Endothelial cell of umbilical vein (primary cell): ENCODE results near the gene BSG. TPM values are rescaled to one million over a fixed set of nuclear protein-coding genes. Genes with fewer than 3 reads are reported as not detected.

ENCODE experiments used
- BruUV-seq: library from RNA; stranded (reverse); fragments of 400-500 nt; replicated peaks from 2 replicates; lab custom pipeline; 2021; lab: Mats Ljungman, UMichigan
- CTCF ChIA-PET: fragments of 300-600, 350-600 bp; sonication (Branson Sonifier 250); formaldehyde crosslinking; loops from one replicate; lab custom pipeline; 2021; ENCODE audit warnings: antibody characterized with exemption, inconsistent platforms; lab: Charles Lee
- POLR2A ChIA-PET: fragments of 300-600, 350-600 bp; sonication (Branson Sonifier 250); formaldehyde crosslinking; loops from one replicate; lab custom pipeline; 2021; ENCODE audit warnings: antibody characterized with exemption, inconsistent platforms; lab: Charles Lee
- DNase-seq: peaks from one replicate; pipeline ENCODE4 v3.0.0-alpha.2; 2011; ENCODE audit warnings: low read depth, low spot score
- FAIRE-seq: peaks from 2 replicates; lab custom pipeline; 2011; peaks lifted over from hg19 to GRCh38; lab: Jason Lieb, UNC
- H2AFZ ChIP-seq: 2 replicates; pipeline ENCODE4 v1.6.0; 2012; ENCODE audit warnings: low read depth, low read length, control low read depth, inconsistent platforms
- H3K27ac ChIP-seq: 2 replicates; pipeline ENCODE4 v1.5.1; 2011; ENCODE audit warnings: low read depth, mild to moderate bottlenecking, control low read depth, low read length, moderate library complexity; ENCODE audit not compliant: insufficient read depth
- H3K27me3 ChIP-seq, 2 experiments: 2 replicates each; pipeline versions ENCODE4 v1.6.0 to v1.6.1; 2011; ENCODE audit warnings: low read length in 2 of 2, mixed read lengths in 1 of 2; ENCODE audit not compliant: control insufficient read depth in 2 of 2, insufficient read depth in 2 of 2
- H3K36me3 ChIP-seq, 2 experiments: 2 replicates in 1 of 2; 3 replicates in 1 of 2; pipeline ENCODE4 v1.5.1; 2011; ENCODE audit warnings: low read length in 2 of 2, mild to moderate bottlenecking in 1 of 2, moderate library complexity in 1 of 2; ENCODE audit not compliant: control insufficient read depth in 2 of 2, insufficient read depth in 2 of 2; ENCODE audit errors: extremely low read depth in 1 of 2
- H3K4me1 ChIP-seq: 3 replicates; pipeline ENCODE4 v1.5.1; 2011; ENCODE audit warnings: mild to moderate bottlenecking, low read length; ENCODE audit not compliant: control insufficient read depth, insufficient read depth; ENCODE audit errors: extremely low read depth
- H3K4me2 ChIP-seq: 2 replicates; pipeline ENCODE4 v1.6.1; 2011; ENCODE audit warnings: low read length, control low read depth, mixed read lengths; ENCODE audit not compliant: insufficient read depth
- H3K4me3 ChIP-seq, 3 experiments: fragments of 200-600 bp in 1 of 3; sonication (generic), shearing (Covaris generic) in 1 of 3; replicated peaks in 1 of 3; 2 replicates each; pipeline ENCODE4 v1.5.1; 2011 to 2016; ENCODE audit warnings: control low read depth in 3 of 3, low read length in 3 of 3, mild to moderate bottlenecking in 2 of 3, inconsistent platforms in 1 of 3, low read depth in 1 of 3, moderate library complexity in 1 of 3; ENCODE audit not compliant: insufficient read depth in 1 of 3
- H3K79me2 ChIP-seq: 2 replicates; pipeline ENCODE4 v1.6.0; 2012; ENCODE audit warnings: low read length, inconsistent platforms; ENCODE audit not compliant: control insufficient read depth, insufficient read depth
- H3K9ac ChIP-seq: replicated peaks from 2 replicates; pipeline ENCODE3; 2011; ENCODE audit warnings: low read length, control low read depth; ENCODE audit not compliant: insufficient read depth; ENCODE audit errors: extremely low read depth
- H3K9me1 ChIP-seq: replicated peaks from 3 replicates; pipeline ENCODE4 v1.6.0; 2011; ENCODE audit warnings: mild to moderate bottlenecking, low read length; ENCODE audit not compliant: control insufficient read depth, insufficient read depth; ENCODE audit errors: extremely low read depth
- H3K9me3 ChIP-seq: replicated peaks from 2 replicates; pipeline ENCODE4 v1.5.1; 2012; ENCODE audit warnings: low read length, inconsistent platforms; ENCODE audit not compliant: control insufficient read depth, insufficient read depth
- H4K20me1 ChIP-seq: replicated peaks from 2 replicates; pipeline ENCODE3; 2011; ENCODE audit warnings: mild to moderate bottlenecking, low read length; ENCODE audit not compliant: control insufficient read depth, insufficient read depth; ENCODE audit errors: extremely low read depth
- EZH2 ChIP-seq: IDR thresholded peaks from 2 replicates; pipeline ENCODE4 v1.6.1; 2012; ENCODE audit warnings: borderline replicate concordance, low read depth, mild to moderate bottlenecking, moderate library complexity, low read length, inconsistent platforms; ENCODE audit not compliant: severe bottlenecking
- FOS ChIP-seq: IDR thresholded peaks from 2 replicates; pipeline ENCODE4 v1.6.1; 2011; ENCODE audit warnings: mild to moderate bottlenecking, low read length, moderate library complexity, borderline replicate concordance; ENCODE audit not compliant: insufficient read depth
- GATA2 ChIP-seq: IDR thresholded peaks from 2 replicates; pipeline ENCODE4 v1.7.0; 2011; ENCODE audit warnings: low read depth, mild to moderate bottlenecking, moderate library complexity, mixed read lengths, low read length; ENCODE audit not compliant: insufficient read length, insufficient read depth
- JUN ChIP-seq: IDR thresholded peaks from 2 replicates; pipeline ENCODE4 v1.6.1; 2011; ENCODE audit warnings: borderline replicate concordance, low read depth; ENCODE audit not compliant: insufficient read length, insufficient read depth
- MAX ChIP-seq: IDR thresholded peaks from 2 replicates; pipeline ENCODE4 v1.6.1; 2011; ENCODE audit not compliant: insufficient read depth, insufficient read length
- MYC ChIP-seq: IDR thresholded peaks from one replicate; pipeline ENCODE4 v1.6.1; 2011; ENCODE audit warnings: mild to moderate bottlenecking, low read depth, low read length
- POLR2A ChIP-seq: IDR thresholded peaks from 2 replicates; pipeline ENCODE4 v1.6.1; 2012; ENCODE audit warnings: low read depth, mild to moderate bottlenecking, control low read depth, low read length
- POLR2AphosphoS5 ChIP-seq: IDR thresholded peaks from 2 replicates; pipeline ENCODE4 v1.6.1; 2012; ENCODE audit warnings: low read depth, mild to moderate bottlenecking, control low read depth, low read length, moderate library complexity; ENCODE audit not compliant: insufficient read depth
- dilution Hi-C: fragments of 300-500 bp; cut with MboI; formaldehyde crosslinking; loops from one replicate; pipeline ENCODE4 v1.15.0; 2019; ENCODE audit warnings: low sequenced_read_pairs; ENCODE audit not compliant: extremely low pct_ligation_motif_present
- intact Hi-C: fragments of 100-400 bp; cut with micrococcal nuclease; formaldehyde crosslinking; loops from one replicate; pipeline ENCODE4 v1.10.0; 2022
- polyA plus RNA-seq, 4 experiments: library from polyadenylated mRNA; depleted of rRNA in 3 of 4; stranded (reverse) in 3 of 4; unstranded in 1 of 4; fragments of >200 nt; gene quantifications; 2 replicates each; pipeline versions ENCODE4 v1.2.1 to v1.2.3, GENCODE V29; 2011 to 2012; ENCODE audit warnings: missing spikeins in 1 of 4
- total RNA-seq: library from RNA; stranded (reverse); gene quantifications from 2 replicates; pipeline ENCODE4 v1.2.3, GENCODE V29; 2021
- TF ChIP-seq, protein P1 (sequence below), 2 donors: IDR thresholded peaks; 1 replicate in 1 of 2; 2 replicates in 1 of 2; pipeline ENCODE4 v1.5.1; 2011; ENCODE audit warnings: low read length in 2 of 2, mild to moderate bottlenecking in 2 of 2, moderate library complexity in 2 of 2, control low read depth in 1 of 2, inconsistent platforms in 1 of 2, low read depth in 1 of 2; ENCODE audit not compliant: insufficient read depth in 1 of 2; ENCODE audit errors: extremely low read depth in 1 of 2

Gene BSG
- total and polyA plus RNA-seq, 2 donors (not counting 3 experiments of a cell fraction or from before 2014, with no cell fraction given): 485 to 661 TPM

DNA sequence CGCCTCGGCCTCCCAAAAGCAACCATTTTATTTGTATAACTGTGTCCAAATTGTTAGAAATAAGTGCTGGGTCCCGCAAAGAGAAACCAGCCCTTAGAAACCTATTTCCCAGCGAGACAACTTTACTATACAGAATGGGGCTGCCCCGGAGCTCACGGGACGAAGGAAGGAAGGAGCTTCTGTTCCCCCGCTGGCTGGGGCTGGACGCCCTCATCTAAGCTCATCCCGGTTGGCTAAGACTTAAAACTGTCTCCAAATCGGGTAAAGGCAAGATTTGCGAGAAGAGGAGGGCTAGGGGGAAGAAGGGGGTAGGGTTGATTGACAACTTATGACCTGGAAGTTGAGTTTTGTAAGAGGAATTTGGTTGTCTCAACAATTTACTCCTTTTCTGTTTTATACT, 12.3 kb upstream of the BSG start:
- H2AFZ ChIP-seq: no peak overlapping the region
- no peaks in the 10 kb centered on the region for H3K79me2 ChIP-seq
- POLR2A ChIA-PET: no interaction called here
- no peaks in the 10 kb centered on the region for H3K9me3 ChIP-seq
- no TSS peak for BruUV-seq
- H3K4me3 ChIP-seq: no peak overlapping the region
- FAIRE-seq (no peak), DNase-seq (no peak)
- H3K4me1 ChIP-seq: no peaks in the 10 kb centered on the region
- H3K4me2 ChIP-seq: no peak overlapping the region
- intact Hi-C loops (no loop called here), dilution Hi-C loops (no loop called here)
- no peaks in the 10 kb centered on the region for H3K27me3 ChIP-seq
- no peaks in the 10 kb centered on the region for H4K20me1 ChIP-seq
- H3K9ac ChIP-seq: no peak overlapping the region
- TF ChIP-seq FOS: no peak
- TF ChIP-seq JUN: no peak
- TF ChIP-seq POLR2A: no peak
- TF ChIP-seq, protein P1, sequence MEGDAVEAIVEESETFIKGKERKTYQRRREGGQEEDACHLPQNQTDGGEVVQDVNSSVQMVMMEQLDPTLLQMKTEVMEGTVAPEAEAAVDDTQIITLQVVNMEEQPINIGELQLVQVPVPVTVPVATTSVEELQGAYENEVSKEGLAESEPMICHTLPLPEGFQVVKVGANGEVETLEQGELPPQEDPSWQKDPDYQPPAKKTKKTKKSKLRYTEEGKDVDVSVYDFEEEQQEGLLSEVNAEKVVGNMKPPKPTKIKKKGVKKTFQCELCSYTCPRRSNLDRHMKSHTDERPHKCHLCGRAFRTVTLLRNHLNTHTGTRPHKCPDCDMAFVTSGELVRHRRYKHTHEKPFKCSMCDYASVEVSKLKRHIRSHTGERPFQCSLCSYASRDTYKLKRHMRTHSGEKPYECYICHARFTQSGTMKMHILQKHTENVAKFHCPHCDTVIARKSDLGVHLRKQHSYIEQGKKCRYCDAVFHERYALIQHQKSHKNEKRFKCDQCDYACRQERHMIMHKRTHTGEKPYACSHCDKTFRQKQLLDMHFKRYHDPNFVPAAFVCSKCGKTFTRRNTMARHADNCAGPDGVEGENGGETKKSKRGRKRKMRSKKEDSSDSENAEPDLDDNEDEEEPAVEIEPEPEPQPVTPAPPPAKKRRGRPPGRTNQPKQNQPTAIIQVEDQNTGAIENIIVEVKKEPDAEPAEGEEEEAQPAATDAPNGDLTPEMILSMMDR (IDR thresholded peaks at IDR 0.05; ENCODE audit: extremely low read depth in 1 of 2, insufficient read depth in 1 of 2, low read depth in 1 of 2, low read length in 2 of 2): no peak
- no peaks in the 10 kb centered on the region for H3K36me3 ChIP-seq
- CTCF ChIA-PET: no interaction called here
- H3K9me1 ChIP-seq: no peaks in the 10 kb centered on the region
- H3K27ac ChIP-seq: no peak overlapping the region

- no peaks in the 10 kb centered on the region for H3K27me3 ChIP-seq
- H3K4me1 ChIP-seq: peaks cover 5% of the 10 kb centered on the region
- dilution Hi-C loops (no loop called here), intact Hi-C loops (no loop called here)
- H3K9me3 ChIP-seq: no peaks in the 10 kb centered on the region
- ChIA-PET POLR2A (no interaction called here), CTCF (no interaction called here)
- no peak for FAIRE-seq
- no peaks in the 10 kb centered on the region for H3K79me2 ChIP-seq
- H2AFZ ChIP-seq: no peak overlapping the region
- H3K9me1 ChIP-seq: no peaks in the 10 kb centered on the region
- no peaks in the 10 kb centered on the region for H3K36me3 ChIP-seq
- H3K9ac ChIP-seq: no peak overlapping the region
- no peak for TF ChIP-seq JUN
- TF ChIP-seq GATA2: no peak
- TF ChIP-seq EZH2: no peak
- TF ChIP-seq MYC: no peak
- TF ChIP-seq, protein P1 (IDR thresholded peaks at IDR 0.05; ENCODE audit: extremely low read depth in 1 of 2, insufficient read depth in 1 of 2, low read depth in 1 of 2, low read length in 2 of 2): no peak
- no peak for TF ChIP-seq POLR2AphosphoS5
- no peak for TF ChIP-seq FOS
- no peak for TF ChIP-seq MAX
- no peak for TF ChIP-seq POLR2A
- no peak overlapping the region for H3K4me3 ChIP-seq
- no peak overlapping the region for H3K27ac ChIP-seq
- H4K20me1 ChIP-seq: no peaks in the 10 kb centered on the region
- DNase-seq: no peak
- no peak overlapping the region for H3K4me2 ChIP-seq
- BruUV-seq: no TSS peak
Observed at GRCh38 chr19:566403-566802, 6.0 kb upstream of the BSG start.
